Endothelial cell (in vitro differentiated cells): ENCODE results near the gene NTM. TPM values are rescaled to one million over a fixed set of nuclear protein-coding genes. Genes with fewer than 3 reads are reported as not detected.

ENCODE experiments used
- DNase-seq: peaks from one replicate; pipeline ENCODE4 v3.0.0; 2021; ENCODE audit warnings: low spot score
- H3K27ac Mint-ChIP-seq: one replicate; pipeline ENCODE4 v1.8.0; 2021; ENCODE audit warnings: mixed read lengths, inconsistent platforms; ENCODE audit not compliant: unreplicated experiment
- H3K27me3 Mint-ChIP-seq: one replicate; pipeline ENCODE4 v1.8.0; 2021; ENCODE audit warnings: mild to moderate bottlenecking, moderate library complexity, mixed read lengths, inconsistent platforms; ENCODE audit not compliant: unreplicated experiment
- H3K36me3 Mint-ChIP-seq: one replicate; pipeline ENCODE4 v1.8.0; 2021; ENCODE audit warnings: mild to moderate bottlenecking, low read depth, mixed read lengths, inconsistent platforms; ENCODE audit not compliant: unreplicated experiment
- H3K4me1 Mint-ChIP-seq: one replicate; pipeline ENCODE4 v1.8.0; 2021; ENCODE audit warnings: mild to moderate bottlenecking, mixed read lengths, inconsistent platforms; ENCODE audit not compliant: unreplicated experiment
- H3K4me3 Mint-ChIP-seq: one replicate; pipeline ENCODE4 v1.8.0; 2021; ENCODE audit warnings: mild to moderate bottlenecking, mixed read lengths, inconsistent platforms; ENCODE audit not compliant: unreplicated experiment
- H3K9me3 Mint-ChIP-seq: one replicate; pipeline ENCODE4 v1.8.0; 2021; ENCODE audit warnings: mixed read lengths, inconsistent platforms; ENCODE audit not compliant: unreplicated experiment
- CTCF ChIP-seq: fragments of 200-600 bp; sonication (generic); IDR thresholded peaks from one replicate; pipeline ENCODE4 v1.5.0; 2021; ENCODE audit warnings: antibody characterized with exemption; ENCODE audit not compliant: unreplicated experiment
- total RNA-seq: library from RNA; stranded (reverse); fragmentation: NEBNext Ultra II Directional; extraction: Animal tissue kit (Norgen Biotek cat#: 25700); gene quantifications from one replicate; pipeline ENCODE4 v1.2.1, GENCODE V29; 2021; ENCODE audit not compliant: unreplicated experiment

The NTM gene
- total RNA-seq, 1 donor from 2014 or later: 3.6 TPM

- peaks cover 1% of the 10 kb centered on the region for H3K27me3 Mint-ChIP-seq
Measured at GRCh38 chr11:131750692-131751091, 380.3 kb downstream of the NTM start.

GRCh38 chr11:131754671-131755070 is 384.3 kb downstream of the NTM start:
- Mint-ChIP-seq H3K27me3 (no peaks in the 10 kb centered on the region), H3K4me1 (no peaks in the 10 kb centered on the region), H3K4me3 (no peak overlapping the region), H3K27ac (no peak overlapping the region), H3K9me3 (no peaks in the 10 kb centered on the region), H3K36me3 (no peaks in the 10 kb centered on the region)
- no peak for TF ChIP-seq CTCF
- DNase-seq: no peak

More at GRCh38 chr11:131750692-131751091, 380.3 kb downstream of the NTM start:
- H3K4me1 Mint-ChIP-seq: no peaks in the 10 kb centered on the region
- no peaks in the 10 kb centered on the region for H3K9me3 Mint-ChIP-seq
- no peak for TF ChIP-seq CTCF
- DNase-seq: no peak
- H3K36me3 Mint-ChIP-seq: no peaks in the 10 kb centered on the region
- H3K27ac Mint-ChIP-seq: no peak overlapping the region
- no peak overlapping the region for H3K4me3 Mint-ChIP-seq

- H3K4me1 Mint-ChIP-seq: peaks cover 3% of the 10 kb centered on the region
- H3K4me3 Mint-ChIP-seq: no peak overlapping the region
- H3K9me3 Mint-ChIP-seq: no peaks in the 10 kb centered on the region
- H3K27ac Mint-ChIP-seq: no peak overlapping the region
- no peak for DNase-seq
- no peak for TF ChIP-seq CTCF
- H3K36me3 Mint-ChIP-seq: no peaks in the 10 kb centered on the region
- H3K27me3 Mint-ChIP-seq: no peaks in the 10 kb centered on the region
Measured at GRCh38 chr11:131756479-131757110, 386.2 kb downstream of the NTM start.

GRCh38 chr11:131758726-131759125 is 388.3 kb downstream of the NTM start:
- Mint-ChIP-seq H3K36me3 (no peaks in the 10 kb centered on the region), H3K27me3 (no peaks in the 10 kb centered on the region), H3K4me1 (peaks cover 3% of the 10 kb centered on the region), H3K4me3 (no peak overlapping the region), H3K27ac (no peak overlapping the region), H3K9me3 (no peaks in the 10 kb centered on the region)
- DNase-seq: no peak
- no peak for TF ChIP-seq CTCF

GRCh38 chr11:131759140-131759539 is 388.7 kb downstream of the NTM start:
- no peak overlapping the region for H3K4me3 Mint-ChIP-seq
- H3K9me3 Mint-ChIP-seq: no peaks in the 10 kb centered on the region
- no peak overlapping the region for H3K27ac Mint-ChIP-seq
- H3K27me3 Mint-ChIP-seq: no peaks in the 10 kb centered on the region
- TF ChIP-seq CTCF: no peak
- no peaks in the 10 kb centered on the region for H3K36me3 Mint-ChIP-seq
- H3K4me1 Mint-ChIP-seq: peaks cover 3% of the 10 kb centered on the region
- no peak for DNase-seq
